Upper lobe of left lung (tissue), 4 donors: ENCODE results near the gene TANGO2.

Experiments
- CTCF ChIP-seq, 6 experiments: fragments of 450-650 bp in 4 of 6; fragments of 200-600 bp in 2 of 6; sonication (generic) in 2 of 6; IDR thresholded peaks; one replicate each; pipeline ENCODE4 v1.5.1; 2016 to 2019; ENCODE audit warnings: antibody characterized with exemption in 6 of 6
- EP300 ChIP-seq, 4 donors: sonication (generic); formaldehyde crosslinking; IDR thresholded peaks; one replicate each; pipeline ENCODE4 v1.5.1; 2017; ENCODE audit warnings: antibody characterized with exemption in 4 of 4, control low read depth in 2 of 4
- POLR2A ChIP-seq, 4 donors: fragments of 450-650 bp; IDR thresholded peaks; one replicate each; pipeline ENCODE4 v1.5.1; 2016 to 2017; ENCODE audit warnings: antibody characterized with exemption in 4 of 4, mild to moderate bottlenecking in 2 of 4

DNA sequence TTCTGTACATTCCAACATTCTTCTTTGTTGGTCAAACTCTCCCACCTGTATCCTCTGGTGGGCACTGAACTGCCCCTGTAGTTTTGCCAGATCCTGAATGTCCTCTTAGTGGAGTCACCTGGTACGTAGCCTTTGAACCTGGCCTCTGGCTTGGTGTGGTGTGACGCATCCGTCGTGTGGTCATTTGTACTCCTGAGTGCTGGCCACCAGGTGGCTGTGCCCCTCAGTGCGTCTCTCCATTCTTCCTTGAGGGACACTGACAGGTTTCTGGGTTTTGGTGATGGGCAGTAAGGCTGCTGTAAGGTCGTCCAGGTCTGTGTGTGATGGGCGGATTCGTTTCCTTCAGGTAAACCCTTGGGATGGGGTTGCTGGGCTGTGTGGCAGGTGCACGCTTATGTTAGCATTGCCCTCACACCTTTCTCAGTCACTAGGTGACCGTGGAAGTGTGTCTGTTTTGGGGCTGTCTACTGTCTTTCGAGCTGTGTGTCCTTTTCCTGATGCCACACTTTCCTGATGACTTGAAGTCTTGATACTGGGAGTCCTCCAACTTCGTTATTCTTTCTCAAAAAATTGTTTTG lies 81.4 kb downstream of the TANGO2 start:
- TF ChIP-seq CTCF (IDR thresholded peaks at IDR 0.05) = no peak
- TF ChIP-seq EP300 (IDR thresholded peaks at IDR 0.05) = no peak
- no peak for TF ChIP-seq POLR2A (IDR thresholded peaks at IDR 0.05)
